G401 (cell line): ENCODE measurements around the gene CYP11A1. TPM values are rescaled to one million over a fixed set of nuclear protein-coding genes. Genes with fewer than 3 reads are reported as not detected.

Experiments
- DNase-seq: peaks from one replicate; pipeline ENCODE4 v3.0.0-alpha.2; 2015; ENCODE audit warnings: low spot score
- in situ Hi-C: cut with HindIII; loops from 2 replicates; pipeline ENCODE4 v1.10.0; 2016; ENCODE audit warnings: low sequenced_read_pairs, mixed read lengths
- total RNA-seq: library from RNA; depleted of rRNA; stranded (reverse); fragments of >200 nt; shearing (Covaris generic); gene quantifications from 2 replicates; pipeline ENCODE4 v1.2.3, GENCODE V29; 2014

Gene CYP11A1
- total RNA-seq, 1 experiment from 2014 or later, result not detected

DNA sequence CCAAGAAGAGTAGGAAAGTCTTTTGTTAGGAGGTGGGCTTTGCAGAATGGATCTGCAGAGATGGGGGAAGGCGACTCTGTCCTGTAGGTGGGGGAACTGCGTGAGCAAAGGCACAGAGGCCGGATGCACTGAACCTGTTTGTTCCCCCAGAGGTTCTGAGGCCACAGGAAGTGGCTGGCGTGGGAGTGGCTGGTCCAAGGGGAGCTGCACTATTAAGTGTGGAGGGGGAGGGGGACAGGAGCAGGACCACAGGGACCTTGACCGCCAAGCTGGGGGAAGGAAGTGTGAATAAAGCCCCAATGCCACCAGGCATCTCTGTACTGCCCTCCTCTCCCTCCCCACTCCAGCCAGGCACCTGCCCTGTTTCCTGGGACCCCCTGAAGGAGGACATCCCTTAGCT lies 51.8 kb downstream of the CYP11A1 start:
- in situ Hi-C loops, result no loop called here
- no peak for DNase-seq

- in situ Hi-C loops, result no loop called here
- no peak for DNase-seq
Observed at GRCh38 chr15:74314795-74315438, 52.5 kb downstream of the CYP11A1 start.

DNA sequence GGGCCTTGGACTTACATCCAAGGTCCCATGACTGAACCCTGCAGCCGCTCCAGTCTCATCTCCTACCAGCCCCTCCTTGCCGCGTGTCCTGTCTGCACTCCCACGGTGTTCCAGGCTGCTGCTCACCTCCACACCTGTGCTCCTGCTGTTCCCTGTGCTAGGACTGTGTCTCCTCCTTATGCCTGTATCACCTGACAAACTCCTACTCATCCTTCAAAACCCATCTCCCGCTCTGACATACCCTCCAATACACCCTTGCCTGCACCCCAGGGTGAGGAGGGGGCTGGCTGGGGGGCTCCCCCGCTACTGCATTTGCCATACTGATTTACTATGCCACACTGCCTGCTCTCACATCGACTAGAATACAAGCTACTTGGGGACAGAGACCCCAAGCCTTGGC lies 53.6 kb downstream of the CYP11A1 start:
- in situ Hi-C loops, result no loop called here

GRCh38 chr15:74312445-74313007 lies 54.9 kb downstream of the CYP11A1 start:
- peak; percentile 77 for DNase-seq
- in situ Hi-C loops, result no loop called here

More for the DNA sequence above, 53.6 kb downstream of the CYP11A1 start:
- no peak for DNase-seq

GRCh38 chr15:74311734-74312444 lies 55.6 kb downstream of the CYP11A1 start:
- no peak for DNase-seq
- in situ Hi-C loops, result no loop called here

DNA sequence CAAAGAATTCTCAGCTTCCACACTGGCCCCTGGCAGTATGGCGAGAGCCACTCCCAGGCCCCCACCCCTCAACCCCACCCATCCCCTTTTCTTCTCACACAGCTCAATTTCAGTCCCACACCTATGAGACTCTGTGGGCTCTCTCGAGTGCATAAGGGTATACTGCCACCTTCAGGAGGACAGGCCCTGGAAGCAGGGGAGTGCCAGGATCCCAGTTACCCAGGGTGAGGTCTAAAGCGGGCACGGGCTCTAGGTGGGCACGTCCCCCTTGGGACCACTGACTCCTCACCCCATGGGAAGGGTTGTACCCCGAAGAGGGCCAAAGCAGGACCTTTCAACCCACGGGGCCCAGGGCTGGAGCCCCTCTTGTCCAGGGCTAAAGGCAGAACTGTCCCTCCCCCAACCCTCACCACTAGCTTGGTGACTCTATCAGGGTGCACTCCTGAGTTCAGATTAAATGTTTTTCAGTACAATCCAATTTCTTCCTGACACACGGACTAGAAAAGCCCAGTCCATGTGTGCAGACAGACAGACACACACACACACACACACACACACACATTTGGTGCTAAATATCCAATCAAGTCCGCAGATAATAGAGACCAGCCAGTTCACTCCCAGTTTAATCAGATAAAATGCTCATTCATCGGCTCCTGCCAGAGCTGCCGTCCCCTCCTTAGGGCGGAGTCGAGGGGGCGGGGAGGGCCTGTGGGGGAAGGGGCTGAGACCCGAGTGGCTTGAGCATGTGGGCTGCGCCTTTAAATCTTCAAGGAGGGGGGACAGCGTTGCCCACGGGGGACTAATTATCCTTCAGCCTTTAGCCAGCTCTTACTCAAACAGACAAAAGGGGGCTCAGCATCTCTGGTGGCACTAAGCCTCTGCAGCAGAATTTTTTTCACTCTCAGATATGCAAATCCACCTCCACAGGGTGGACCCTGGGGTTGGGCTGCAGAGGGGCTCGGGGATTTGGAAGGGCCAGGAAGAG lies 59.3 kb downstream of the CYP11A1 start:
- in situ Hi-C loops, result no loop called here
- peak; percentile 75 for DNase-seq

- in situ Hi-C loops, result no loop called here
- no peak for DNase-seq
Observed at GRCh38 chr15:74306781-74307217, 60.6 kb downstream of the CYP11A1 start.

- in situ Hi-C loops, result no loop called here
- DNase-seq, result no peak
Observed at GRCh38 chr15:74305687-74306086, 61.8 kb downstream of the CYP11A1 start.

DNA sequence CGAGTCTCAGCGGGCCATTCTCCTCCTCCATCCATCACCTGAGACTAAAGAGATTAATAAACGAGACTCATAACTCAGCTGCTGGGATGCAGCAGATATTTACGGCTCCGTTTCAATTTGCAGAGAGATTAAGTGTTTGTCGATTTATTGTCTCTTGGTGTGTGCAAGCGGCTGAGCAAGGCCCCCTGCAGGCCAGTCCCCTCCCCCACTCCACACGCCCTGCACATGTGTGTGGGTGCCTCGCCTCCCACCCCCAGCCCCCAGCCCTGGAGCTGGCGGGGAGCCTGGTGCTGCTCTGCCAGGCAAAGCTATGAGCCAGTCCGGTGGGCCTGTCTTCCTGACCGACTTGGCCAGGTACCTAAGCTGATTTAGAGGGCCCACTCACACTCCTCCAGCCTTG lies 63.0 kb downstream of the CYP11A1 start:
- no peak for DNase-seq
- in situ Hi-C loops, result no loop called here

- DNase-seq, result no peak
- in situ Hi-C loops, result no loop called here
Observed at GRCh38 chr15:74303741-74304309, 63.6 kb downstream of the CYP11A1 start.

DNA sequence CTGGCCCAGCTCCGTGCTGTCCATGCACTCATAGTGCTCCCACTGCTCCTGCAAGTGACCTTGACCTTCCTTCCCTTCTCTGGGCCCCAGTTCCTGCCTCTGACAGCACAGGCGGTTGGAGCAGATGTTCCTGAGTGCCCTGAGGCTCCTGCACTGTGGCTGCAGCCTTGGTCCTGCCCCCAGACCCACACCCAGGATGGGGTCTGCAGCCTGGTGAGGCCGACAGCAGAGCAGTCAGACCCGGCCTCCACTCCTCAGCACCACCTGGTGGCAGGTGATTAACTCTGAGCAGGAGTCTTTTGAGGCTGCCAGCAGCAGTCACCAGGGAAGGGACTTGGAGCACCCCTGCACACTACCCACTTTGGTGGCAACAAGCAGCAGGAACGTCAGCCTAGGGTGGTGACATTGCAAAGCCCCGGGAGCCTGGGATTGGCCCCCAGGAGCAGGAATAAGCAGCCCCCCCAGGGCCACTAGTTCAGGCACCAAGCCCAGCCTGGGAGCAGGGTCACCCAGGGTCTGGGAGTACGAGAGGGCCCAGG lies 64.6 kb downstream of the CYP11A1 start:
- DNase-seq, result peak; percentile 26
- in situ Hi-C loops, result no loop called here

- in situ Hi-C loops, result no loop called here
- no peak for DNase-seq
Observed at GRCh38 chr15:74301583-74302361, 65.7 kb downstream of the CYP11A1 start.

- in situ Hi-C loops, result no loop called here
Observed at GRCh38 chr15:74300057-74300795, 67.2 kb downstream of the CYP11A1 start.

DNA sequence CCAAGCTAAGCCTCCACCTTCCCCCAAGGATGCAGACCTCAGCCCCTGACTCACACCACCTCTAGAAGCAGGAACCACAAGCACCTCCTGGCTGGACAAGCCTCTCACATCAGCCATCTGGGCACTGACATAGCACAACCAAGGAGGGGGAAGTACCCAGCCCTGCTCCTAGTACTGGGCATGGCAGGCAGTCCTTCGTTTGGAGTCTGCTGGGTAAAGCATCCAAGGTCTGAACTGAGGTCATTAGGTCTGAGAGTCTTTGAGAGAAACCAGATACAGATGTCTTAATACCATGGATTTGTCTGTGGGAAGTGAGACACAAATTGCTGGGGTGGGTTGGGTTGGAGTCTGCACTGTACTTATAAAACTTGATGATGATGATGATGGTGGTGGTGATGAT lies 69.6 kb downstream of the CYP11A1 start:
- DNase-seq, result no peak
- in situ Hi-C loops, result no loop called here

More at GRCh38 chr15:74300057-74300795, 67.2 kb downstream of the CYP11A1 start:
- DNase-seq, result no peak

GRCh38 chr15:74295800-74296199 lies 71.6 kb downstream of the CYP11A1 start:
- DNase-seq, result no peak
- in situ Hi-C loops, result no loop called here

DNA sequence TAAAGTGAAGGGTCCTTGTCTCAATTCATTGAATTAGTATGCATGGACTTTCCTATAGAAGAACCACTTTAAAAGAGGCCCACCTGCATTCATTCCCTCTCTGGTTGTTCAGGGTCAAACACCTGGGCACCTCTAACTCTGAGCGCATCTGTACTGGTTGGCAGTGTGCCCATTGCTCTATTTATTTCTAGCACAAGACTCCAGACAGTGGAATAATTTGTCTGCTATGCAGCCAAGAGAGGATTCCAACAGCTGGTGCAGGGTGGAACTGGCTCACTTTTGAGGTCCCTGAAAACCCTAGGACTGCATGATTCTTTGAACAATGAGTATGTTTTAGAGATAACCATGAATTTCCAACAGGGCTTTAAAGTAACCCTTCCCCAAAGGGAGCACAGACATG lies 73.4 kb downstream of the CYP11A1 start:
- DNase-seq, result no peak
- in situ Hi-C loops, result no loop called here

GRCh38 chr15:74293021-74293810 lies 74.2 kb downstream of the CYP11A1 start:
- no peak for DNase-seq
- in situ Hi-C loops, result no loop called here
